RKO (cell line): ENCODE data around the gene CHST14.
A peak's percentile ranks its signal among the peaks of the same experiment; 100 is the strongest.

Experiments
- DNase-seq: peaks from one replicate; pipeline ENCODE4 v3.0.0-alpha.2; 2016; ENCODE audit warnings: low spot score

The CHST14 gene

DNA sequence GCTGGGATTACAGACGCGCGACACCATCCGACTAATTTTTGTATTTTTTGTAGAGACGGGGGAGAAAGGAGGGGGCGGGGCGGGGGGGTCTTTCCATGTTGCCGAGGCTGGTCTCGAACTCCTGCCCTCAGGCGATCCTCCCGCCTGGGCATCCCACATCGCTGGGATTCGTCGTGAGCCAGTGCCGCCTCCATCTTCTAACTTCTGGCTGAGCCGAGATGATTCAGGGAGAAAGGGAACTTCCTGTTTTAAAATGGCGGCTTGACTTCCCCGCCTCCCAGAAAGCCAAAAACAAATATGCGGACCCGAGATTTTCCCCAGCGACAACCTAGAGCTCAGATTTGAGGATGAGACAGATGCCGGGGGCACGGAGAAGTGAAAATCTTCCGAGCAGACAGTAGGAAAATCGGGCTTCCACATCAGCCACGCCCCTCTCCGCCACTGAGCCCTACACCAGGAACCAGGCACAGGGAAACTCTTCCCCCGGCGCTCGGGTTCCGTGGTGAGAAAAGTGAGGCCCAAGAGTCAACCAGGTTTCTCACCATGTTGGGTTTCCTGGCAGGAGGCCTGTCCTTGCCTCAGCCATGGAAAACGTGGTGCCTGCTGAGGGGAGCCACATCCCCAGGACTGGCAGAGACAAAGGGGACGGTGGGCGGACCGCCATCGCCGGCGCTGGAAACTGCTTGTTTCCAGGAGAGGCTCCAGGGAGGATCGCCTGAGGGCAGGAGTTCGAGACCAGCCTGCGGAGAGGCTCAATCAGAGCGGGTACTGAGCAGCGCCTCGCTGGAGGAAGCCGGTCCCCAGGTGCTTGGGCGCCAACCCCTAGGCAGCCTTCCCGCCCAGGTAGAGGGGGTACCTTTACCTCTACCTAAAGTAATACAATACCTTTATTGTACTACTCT is 18.7 kb downstream of the CHST14 start:
- no peak for DNase-seq

DNA sequence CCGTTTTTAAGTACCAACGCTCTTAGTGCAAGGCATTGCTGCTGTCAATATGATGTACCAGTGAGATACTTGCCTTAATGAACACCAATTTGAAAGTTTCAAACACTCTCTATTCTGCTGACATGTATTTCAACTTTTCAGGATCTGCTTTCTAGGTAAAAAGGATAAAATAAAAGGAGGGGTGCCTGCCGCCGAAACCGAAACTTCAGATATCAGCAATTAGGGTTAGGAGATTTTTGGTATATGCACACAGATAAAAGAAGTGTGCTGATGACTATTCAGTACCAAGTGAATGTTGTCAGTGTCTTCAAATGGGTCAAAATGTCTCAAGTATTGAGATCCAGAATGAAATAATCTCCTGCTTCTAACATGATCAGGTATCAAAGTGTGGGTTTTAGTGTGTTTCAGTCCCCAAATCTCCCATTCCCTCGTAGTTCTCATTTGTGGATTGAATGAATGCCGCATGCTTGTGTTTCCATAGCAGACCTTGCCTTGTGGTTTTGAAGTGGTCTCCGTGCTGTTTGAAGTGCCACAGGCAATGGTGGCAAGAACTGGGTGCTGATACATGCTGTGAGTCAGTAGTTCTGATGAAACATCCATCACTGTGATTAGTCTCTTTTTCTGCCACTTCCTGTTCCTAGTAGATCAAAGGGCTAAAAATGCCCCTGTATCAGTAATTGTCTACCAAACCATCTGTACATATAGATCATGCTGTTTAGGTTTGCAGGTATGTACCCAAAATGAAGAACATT is 22.5 kb downstream of the CHST14 start:
- DNase-seq: peak; percentile 60

DNA sequence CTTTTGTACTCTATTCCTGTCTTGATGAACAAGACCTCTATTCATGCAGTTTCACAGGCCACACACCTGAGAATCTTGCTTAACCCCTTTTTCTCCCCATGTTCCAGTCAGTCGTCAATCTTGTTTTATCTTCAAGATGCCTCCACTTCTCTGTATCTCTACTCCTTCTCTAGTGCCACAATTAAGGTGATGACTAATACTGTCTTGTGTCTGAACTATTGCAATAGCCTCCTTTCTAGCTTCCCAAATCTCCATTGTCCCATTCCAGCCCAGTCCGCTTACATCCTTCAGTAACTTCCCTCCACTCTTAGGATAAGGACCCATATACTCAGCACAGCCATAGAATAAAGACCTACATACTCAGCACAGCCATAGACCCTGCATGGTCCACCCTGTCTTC is 24.7 kb downstream of the CHST14 start:
- DNase-seq: no peak

DNA sequence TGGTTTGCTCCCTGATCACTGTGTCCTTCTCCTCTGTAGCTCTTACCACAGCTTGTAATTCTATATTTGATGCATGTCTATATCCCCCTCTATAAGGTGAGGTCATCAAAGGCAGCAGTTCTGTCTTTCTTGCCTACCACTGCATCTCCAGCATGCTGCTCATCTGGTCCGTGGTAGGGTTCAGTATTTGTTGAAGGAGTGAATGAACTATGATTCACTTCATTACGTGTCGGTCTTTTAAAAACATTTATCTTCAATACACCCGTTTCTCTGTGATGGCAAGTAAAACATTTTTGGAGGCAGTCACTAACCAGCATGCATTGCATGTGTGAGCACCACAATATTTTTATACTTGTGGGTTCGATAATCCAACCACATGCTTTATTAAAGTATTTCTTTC is 27.6 kb downstream of the CHST14 start:
- DNase-seq: peak; percentile 19

DNA sequence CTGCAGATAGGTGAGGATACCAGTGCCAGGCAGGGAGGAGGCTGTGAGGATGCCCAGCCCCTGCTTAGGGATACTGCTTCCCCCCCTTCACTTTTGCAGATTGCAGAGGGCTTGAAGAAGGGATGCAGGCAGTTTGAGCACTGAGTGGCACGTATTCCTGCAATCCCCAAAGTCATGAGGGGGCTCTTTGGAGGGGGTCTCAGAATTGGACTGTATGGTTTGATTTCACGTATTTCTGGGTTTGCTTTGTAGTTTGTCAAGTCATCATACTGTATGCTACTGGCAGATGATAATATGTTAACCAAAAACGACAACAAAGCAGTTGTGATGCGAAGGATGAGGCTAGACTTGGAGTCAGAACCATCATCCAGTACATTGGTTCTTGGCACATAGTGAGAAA is 28.1 kb downstream of the CHST14 start:
- no peak for DNase-seq

DNA sequence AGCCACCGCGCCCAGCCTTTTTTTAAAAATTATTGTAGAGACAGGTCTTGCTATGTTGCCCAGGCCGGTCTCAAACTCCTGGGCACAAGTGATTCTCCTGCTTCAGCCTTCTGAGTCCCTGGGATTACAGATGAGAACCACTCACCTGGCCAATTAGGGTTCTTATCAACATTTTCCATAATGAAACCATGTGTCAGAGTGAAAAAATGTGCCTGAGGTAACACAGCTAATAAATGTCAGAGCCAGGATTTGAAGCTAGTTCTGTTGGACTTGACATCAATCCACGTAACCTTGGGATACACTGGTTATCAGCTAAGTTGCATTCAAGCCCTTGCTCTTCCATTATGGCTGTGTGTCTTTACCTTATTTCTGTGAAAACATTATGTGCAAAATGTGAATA is 29.1 kb downstream of the CHST14 start:
- DNase-seq: no peak

- no peak for DNase-seq
Observed at GRCh38 chr15:40500568-40501330, 30.0 kb downstream of the CHST14 start.

- DNase-seq: peak; percentile 71
Observed at GRCh38 chr15:40501487-40501886, 30.7 kb downstream of the CHST14 start.

- peak; percentile 74 for DNase-seq
Observed at GRCh38 chr15:40506964-40507571, 36.3 kb downstream of the CHST14 start.

GRCh38 chr15:40508216-40508615 is 37.4 kb downstream of the CHST14 start:
- DNase-seq: no peak

DNA sequence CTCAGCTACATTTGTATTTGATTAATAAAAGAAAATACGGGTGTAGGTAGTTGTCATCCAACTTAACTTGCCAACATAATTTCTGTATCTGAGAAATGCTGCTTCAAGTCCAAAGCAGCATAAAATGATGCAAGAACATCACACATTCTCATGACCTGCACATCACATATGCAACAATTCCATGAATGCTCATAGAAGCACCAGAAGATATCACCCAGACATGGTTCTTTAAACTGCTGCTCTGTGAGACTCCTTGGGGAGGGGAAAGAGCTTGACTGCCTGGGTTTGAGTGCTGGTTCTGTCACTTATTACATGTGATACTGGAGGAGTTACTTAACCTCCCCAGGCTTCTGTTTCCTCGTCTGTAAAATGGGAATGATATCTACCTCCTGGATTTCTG is 39.4 kb downstream of the CHST14 start:
- no peak for DNase-seq

GRCh38 chr15:40511093-40511471 is 40.3 kb downstream of the CHST14 start:
- DNase-seq: no peak

DNA sequence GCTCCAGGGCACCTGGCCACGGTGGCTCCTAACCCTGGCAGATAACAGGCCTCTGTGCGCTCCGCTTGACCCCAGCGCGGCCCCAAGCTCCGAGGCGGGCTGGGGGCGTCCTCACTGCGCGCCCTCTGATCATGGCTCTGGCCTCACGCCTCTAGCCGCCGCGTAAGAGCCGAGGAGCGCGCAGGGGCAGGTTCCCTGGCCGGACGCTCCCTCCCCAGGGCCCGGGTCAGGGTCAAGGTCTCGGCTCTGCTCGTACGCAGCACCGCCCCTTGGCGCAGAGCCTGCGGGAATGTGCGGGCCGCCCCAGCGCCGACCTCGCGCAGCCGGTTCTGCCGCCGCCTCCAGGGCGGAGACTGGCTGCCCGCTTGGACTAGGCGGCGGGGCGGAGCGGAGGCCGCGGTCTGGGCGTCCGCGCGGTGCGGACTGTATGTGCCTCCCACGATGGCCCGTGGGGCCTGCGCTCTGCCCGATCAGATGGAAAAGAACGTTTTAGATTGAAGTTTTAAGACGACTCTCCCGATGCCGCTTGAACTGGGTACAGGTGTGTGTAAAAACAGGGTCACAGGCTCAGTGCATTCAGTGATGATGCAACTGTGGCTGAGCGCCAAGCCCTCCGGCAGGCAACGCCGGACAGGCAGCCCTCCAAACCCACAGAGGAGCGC is 40.8 kb downstream of the CHST14 start:
- DNase-seq: peak; percentile 61

DNA sequence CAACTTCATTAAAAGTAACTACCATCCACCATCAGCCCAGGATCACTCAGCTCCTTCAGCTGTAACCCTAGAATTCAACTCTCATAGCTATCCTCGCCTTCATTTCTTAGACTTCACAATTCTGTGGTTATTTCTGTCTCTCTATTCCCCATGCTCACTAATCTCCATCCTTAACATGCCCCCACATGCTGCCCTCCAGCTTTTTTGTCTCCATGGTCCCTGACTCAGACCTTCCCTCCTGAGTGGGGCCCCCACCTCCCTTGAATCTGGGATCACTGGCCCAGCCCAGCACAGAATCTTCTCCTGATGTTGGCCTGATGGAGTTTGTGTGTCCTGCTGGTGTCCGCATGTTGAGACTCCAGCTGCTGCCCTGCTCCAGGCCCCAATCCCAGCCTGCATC is 41.7 kb downstream of the CHST14 start:
- DNase-seq: no peak

DNA sequence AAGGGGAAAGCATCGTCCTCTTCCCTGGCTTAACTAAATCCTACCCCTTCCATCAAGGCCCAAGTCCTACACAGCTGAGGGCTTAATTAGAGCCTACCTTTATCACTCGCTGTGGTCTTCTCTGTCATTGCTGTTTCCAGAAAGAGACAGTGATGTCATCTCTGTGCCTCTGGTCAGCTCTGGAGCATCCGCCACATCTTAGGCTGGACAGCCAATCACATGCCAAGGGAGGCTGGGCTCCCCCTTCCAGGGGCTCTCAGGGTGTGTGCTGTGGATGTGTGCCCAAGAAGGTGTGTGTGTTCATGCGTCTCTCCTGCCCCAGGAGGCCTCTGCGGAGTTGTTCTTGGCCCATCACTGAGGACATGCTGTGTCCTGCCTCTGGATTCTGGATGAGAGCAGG is 42.8 kb downstream of the CHST14 start:
- no peak for DNase-seq

DNA sequence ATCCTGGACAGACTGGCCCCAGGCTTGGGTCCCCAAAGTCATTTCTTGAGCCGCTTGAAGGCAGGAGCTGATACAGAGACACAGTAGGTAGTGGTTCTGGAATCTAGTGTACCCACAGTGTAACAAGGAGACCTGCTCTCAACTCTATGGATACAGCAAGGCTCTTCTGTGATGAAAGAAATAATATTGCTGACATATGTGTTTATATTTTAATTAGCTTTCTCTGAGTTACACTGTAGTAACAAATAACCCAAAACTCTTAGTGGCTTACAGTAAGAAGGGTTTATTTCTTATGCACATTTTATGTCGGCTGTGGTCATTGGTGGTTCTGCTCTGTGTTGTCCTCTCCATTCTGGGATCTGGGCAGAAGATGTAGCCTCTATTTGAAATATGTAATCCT is 45.5 kb downstream of the CHST14 start:
- DNase-seq: no peak
